Measurements from ENCODE around the gene DYSF.

DYSF gene

GRCh38 chr2:71500426-71501079 lies 47.2 kb downstream of the DYSF start:
- TF ChIP-seq CTCF (IDR thresholded peaks at IDR 0.05): no peak

- no peak for TF ChIP-seq CTCF (IDR thresholded peaks at IDR 0.05)
These were observed 49.8 kb downstream of the DYSF start for GRCh38 chr2:71502941-71503738.

GRCh38 chr2:71503837-71504236 lies 50.5 kb downstream of the DYSF start:
- TF ChIP-seq CTCF (IDR thresholded peaks at IDR 0.05): no peak

- no peak for TF ChIP-seq CTCF (IDR thresholded peaks at IDR 0.05)
These were observed 51.2 kb downstream of the DYSF start for GRCh38 chr2:71504611-71505010.

GRCh38 chr2:71505086-71505769 lies 51.9 kb downstream of the DYSF start:
- TF ChIP-seq CTCF (IDR thresholded peaks at IDR 0.05): no peak

GRCh38 chr2:71505770-71506140 lies 52.4 kb downstream of the DYSF start:
- TF ChIP-seq CTCF (IDR thresholded peaks at IDR 0.05): no peak

GRCh38 chr2:71506222-71507153 lies 53.1 kb downstream of the DYSF start:
- TF ChIP-seq CTCF (IDR thresholded peaks at IDR 0.05): no peak
